HEK293T (cell line): ENCODE measurements around the gene JAM2.

ENCODE experiments used
- CTCF ChIA-PET: fragments of 350-600 bp; formaldehyde crosslinking; extraction: SDS; loops from one replicate; lab custom pipeline; 2021; ENCODE audit warnings: antibody characterized with exemption, inconsistent platforms; lab: Yijun Ruan, JAX
- POLR2A ChIA-PET: fragments of 350-600 bp; formaldehyde crosslinking; extraction: SDS; loops from one replicate; lab custom pipeline; 2020; ENCODE audit warnings: antibody characterized with exemption, inconsistent platforms; lab: Yijun Ruan, JAX
- DNase-seq: peaks from one replicate; pipeline ENCODE4 v3.0.0; 2012; ENCODE audit warnings: mixed read lengths; ENCODE audit errors: extremely low spot score
- ARNT ChIP-seq: fragments of 450-650 bp; IDR thresholded peaks from 2 replicates; pipeline ENCODE4 v1.6.1; 2017; ENCODE audit warnings: mild to moderate bottlenecking
- BHLHE40 ChIP-seq: fragments of 450-650 bp; IDR thresholded peaks from 2 replicates; pipeline ENCODE4 v1.6.1; 2016; ENCODE audit warnings: mild to moderate bottlenecking, moderate library complexity, borderline replicate concordance
- CTBP1 ChIP-seq: fragments of 450-650 bp; IDR thresholded peaks from 2 replicates; pipeline ENCODE4 v1.6.1; 2016; ENCODE audit warnings: borderline replicate concordance
- ELF4 ChIP-seq: fragments of 450-650 bp; IDR thresholded peaks from 2 replicates; pipeline ENCODE4 v1.6.1; 2017; ENCODE audit warnings: antibody characterized with exemption
- FOXA1 ChIP-seq: fragments of 450-650 bp; IDR thresholded peaks from 2 replicates; pipeline ENCODE4 v1.6.1; 2016; ENCODE audit warnings: mild to moderate bottlenecking
- FOXK2 ChIP-seq: fragments of 450-650 bp; IDR thresholded peaks from 2 replicates; pipeline ENCODE4 v1.6.1; 2016; ENCODE audit warnings: mild to moderate bottlenecking
- FOXM1 ChIP-seq: fragments of 450-650 bp; IDR thresholded peaks from 2 replicates; pipeline ENCODE4 v1.6.1; 2017; ENCODE audit warnings: mild to moderate bottlenecking, borderline replicate concordance
- HDGF ChIP-seq: fragments of 450-650 bp; IDR thresholded peaks from 2 replicates; pipeline ENCODE4 v1.6.1; 2017; ENCODE audit warnings: antibody characterized with exemption, borderline replicate concordance
- L3MBTL2 ChIP-seq: fragments of 450-650 bp; conservative IDR thresholded peaks from 2 replicates; pipeline ENCODE4 v1.6.1; 2016; ENCODE audit warnings: mild to moderate bottlenecking
- LEF1 ChIP-seq: fragments of 450-650 bp; IDR thresholded peaks from 2 replicates; pipeline ENCODE4 v1.6.1; 2017; ENCODE audit warnings: mild to moderate bottlenecking, borderline replicate concordance
- NFRKB ChIP-seq: fragments of 450-650 bp; IDR thresholded peaks from 2 replicates; pipeline ENCODE4 v1.6.1; 2016; ENCODE audit warnings: mild to moderate bottlenecking, moderate library complexity
- PKNOX1 ChIP-seq: fragments of 450-650 bp; IDR thresholded peaks from 2 replicates; pipeline ENCODE4 v1.6.1; 2016
- SP1 ChIP-seq: fragments of 450-650 bp; IDR thresholded peaks from 2 replicates; pipeline ENCODE4 v1.6.1; 2017
- SUZ12 ChIP-seq: fragments of 450-650 bp; IDR thresholded peaks from 2 replicates; pipeline ENCODE4 v1.6.1; 2016; ENCODE audit warnings: mild to moderate bottlenecking
- TARDBP ChIP-seq: fragments of 450-650 bp; IDR thresholded peaks from 2 replicates; pipeline ENCODE4 v1.6.1; 2016
- ZNF384 ChIP-seq: fragments of 450-650 bp; IDR thresholded peaks from 2 replicates; pipeline ENCODE4 v1.6.1; 2016

JAM2 gene

GRCh38 chr21:25632296-25632695 is 6.8 kb upstream of the JAM2 start:
- TF ChIP-seq L3MBTL2 (no peak), ARNT (no peak), ZNF384 (no peak), NFRKB (no peak), PKNOX1 (no peak), ELF4 (no peak), SUZ12 (no peak), SP1 (no peak), TARDBP (no peak), LEF1 (no peak), FOXA1 (no peak), CTBP1 (no peak), HDGF (no peak), FOXM1 (no peak), BHLHE40 (no peak), FOXK2 (no peak)
- ChIA-PET POLR2A (no interaction called here), CTCF (no interaction called here)
- DNase-seq, result no peak

- TF ChIP-seq PKNOX1 (no peak), HDGF (no peak), L3MBTL2 (no peak), BHLHE40 (no peak)
- no peak for DNase-seq
- ChIA-PET CTCF (no interaction called here), POLR2A (no interaction called here)
These were observed 3.7 kb upstream of the JAM2 start for GRCh38 chr21:25635310-25635709.

- ChIA-PET CTCF (interaction anchor here (0.6 kb wide), 1 partner anchor 12 kb away, joined by 3 read pairs; no protein-coding TSS in a partner anchor), POLR2A (no interaction called here)
- no peak for TF ChIP-seq CTBP1
- no peak for TF ChIP-seq LEF1
- no peak for TF ChIP-seq BHLHE40
- TF ChIP-seq SP1, result no peak
- no peak for TF ChIP-seq FOXM1
- TF ChIP-seq L3MBTL2, result no peak
- no peak for TF ChIP-seq FOXK2
- no peak for TF ChIP-seq ELF4
- no peak for TF ChIP-seq PKNOX1
- no peak for DNase-seq
These were observed 2.3 kb upstream of the JAM2 start for GRCh38 chr21:25636727-25637126.

GRCh38 chr21:25637851-25638659 is 1.0 kb upstream of the JAM2 start:
- TF ChIP-seq TARDBP, result no peak
- TF ChIP-seq BHLHE40, result no peak
- no peak for TF ChIP-seq SP1
- CTCF ChIA-PET, result no interaction called here
- POLR2A ChIA-PET, result interaction anchor here (1.0 kb wide), 1 partner anchor 10 kb away, joined by 3 read pairs; no protein-coding TSS in a partner anchor
- DNase-seq, result no peak

GRCh38 chr21:25639551-25640201 is 618 bp downstream of the JAM2 start:
- no peak for TF ChIP-seq LEF1
- no peak for TF ChIP-seq ZNF384
- TF ChIP-seq L3MBTL2, result peak; percentile 72
- no peak for TF ChIP-seq SP1
- peak; percentile 78 for DNase-seq
- ChIA-PET CTCF (interaction anchor here (0.6 kb wide), 1 partner anchor 69 kb away, joined by 3 read pairs; no protein-coding TSS in a partner anchor), POLR2A (interaction anchor here (0.8 kb wide), 1 partner anchor 59 kb away, joined by 3 read pairs; no protein-coding TSS in a partner anchor)

GRCh38 chr21:25640202-25640942 is 1.3 kb downstream of the JAM2 start:
- ChIA-PET POLR2A (interaction anchor here (0.8 to 1.3 kb wide), 3 partner anchors 10 to 20 kb away, joined by 3 to 4 read pairs (median 3); no protein-coding TSS in a partner anchor), CTCF (no interaction called here)
- TF ChIP-seq HDGF (no peak), ELF4 (no peak), PKNOX1 (no peak), FOXA1 (no peak), TARDBP (no peak), FOXK2 (no peak), ARNT (no peak), BHLHE40 (no peak), NFRKB (no peak), FOXM1 (no peak), SP1 (no peak), SUZ12 (no peak), CTBP1 (no peak), L3MBTL2 (no peak; the same call in none of the 2 replicates), ZNF384 (no peak), LEF1 (no peak)
- peak; percentile 56 for DNase-seq
